Measurements from ENCODE around the gene SRI.

- no peak for TF ChIP-seq EZH2phosphoT487 (IDR thresholded peaks at IDR 0.05; ENCODE audit: insufficient read depth, low read depth)
- no peak for TF ChIP-seq EZH2 (IDR thresholded peaks at IDR 0.05; ENCODE audit: insufficient read depth, poor library complexity, severe bottlenecking)
Measured at GRCh38 chr7:88233828-88234227, 14.0 kb upstream of the SRI start.
